ENCODE results near the gene PTGS1. TPM values are rescaled to one million over a fixed set of nuclear protein-coding genes. Genes with fewer than 3 reads are reported as not detected.
"Not testable (repeated sequence)": the region's sequence is repeated elsewhere in the genome, so short reads cannot be mapped to it uniquely, and the experiment has no call there.

Gene PTGS1
- total and polyA plus RNA-seq, 4 donors: 3.1 to 20.3 (median 8.1) TPM

- no peaks in the 10 kb centered on the region for H3K4me1 ChIP-seq (ENCODE audit: control insufficient read depth in 1 of 2, insufficient read depth in 2 of 2, low read length in 2 of 2)
- no peak overlapping the region for H3K27ac ChIP-seq (ENCODE audit: low read depth in 1 of 2, low read length in 2 of 2)
- no peak for ATAC-seq (ENCODE audit: low FRiP score)
- H3K36me3 ChIP-seq (ENCODE audit: control insufficient read depth in 1 of 2, insufficient read depth in 2 of 2, low read length in 1 of 2): no peaks in the 10 kb centered on the region
- intact Hi-C loops (cut with DNase I): no loop called here
- H3K4me3 ChIP-seq (ENCODE audit: low read length in 2 of 2): no peak overlapping the region
- H3K9me3 ChIP-seq (ENCODE audit: control insufficient read depth, low read length): peaks cover 1% of the 10 kb centered on the region
- no peak for DNase-seq
- 86 to 90% methylated on average over 2 of the region's 2 CpGs for WGBS, 2 donors
- H3K27me3 ChIP-seq (ENCODE audit: control insufficient read depth in 1 of 2, insufficient read depth in 2 of 2, low read length in 1 of 2): no peaks in the 10 kb centered on the region
These were observed 25.9 kb downstream of the PTGS1 start for GRCh38 chr9:122396614-122397148.

- 96 to 100% methylated on average over 2 of the region's 2 CpGs for WGBS, 2 donors
- Histone ChIP-seq H3K4me1 (ENCODE audit: control insufficient read depth in 1 of 2, insufficient read depth in 2 of 2, low read length in 2 of 2) (no peaks in the 10 kb centered on the region), H3K9me3 (ENCODE audit: control insufficient read depth, low read length) (peaks cover 1% of the 10 kb centered on the region), H3K27me3 (ENCODE audit: control insufficient read depth in 1 of 2, insufficient read depth in 2 of 2, low read length in 1 of 2) (no peaks in the 10 kb centered on the region), H3K27ac (ENCODE audit: low read depth in 1 of 2, low read length in 2 of 2) (no peak overlapping the region), H3K4me3 (ENCODE audit: low read length in 2 of 2) (no peak overlapping the region), H3K36me3 (ENCODE audit: control insufficient read depth in 1 of 2, insufficient read depth in 2 of 2, low read length in 1 of 2) (no peaks in the 10 kb centered on the region)
- intact Hi-C loops (cut with DNase I): no loop called here
- ATAC-seq (ENCODE audit: low FRiP score) (no peak), DNase-seq (no peak)
These were observed 26.9 kb downstream of the PTGS1 start for GRCh38 chr9:122397749-122398148.

GRCh38 chr9:122398371-122398924 lies 27.6 kb downstream of the PTGS1 start:
- ATAC-seq (ENCODE audit: low FRiP score) (no peak), DNase-seq (no peak)
- intact Hi-C loops (cut with DNase I): no loop called here
- Histone ChIP-seq H3K4me3 (ENCODE audit: low read length in 2 of 2) (no peak overlapping the region), H3K9me3 (ENCODE audit: control insufficient read depth, low read length) (peaks cover 1% of the 10 kb centered on the region), H3K27me3 (ENCODE audit: control insufficient read depth in 1 of 2, insufficient read depth in 2 of 2, low read length in 1 of 2) (no peaks in the 10 kb centered on the region), H3K27ac (ENCODE audit: low read depth in 1 of 2, low read length in 2 of 2) (no peak overlapping the region), H3K36me3 (ENCODE audit: control insufficient read depth in 1 of 2, insufficient read depth in 2 of 2, low read length in 1 of 2) (no peaks in the 10 kb centered on the region), H3K4me1 (ENCODE audit: control insufficient read depth in 1 of 2, insufficient read depth in 2 of 2, low read length in 2 of 2) (no peaks in the 10 kb centered on the region)
- WGBS, 2 donors: 84 to 87% methylated on average over 3 of the region's 3 CpGs

- Histone ChIP-seq H3K9me3 (ENCODE audit: control insufficient read depth, low read length) (peaks cover 1% of the 10 kb centered on the region), H3K27ac (ENCODE audit: low read depth in 1 of 2, low read length in 2 of 2) (no peak overlapping the region), H3K4me3 (ENCODE audit: low read length in 2 of 2) (no peak overlapping the region), H3K36me3 (ENCODE audit: control insufficient read depth in 1 of 2, insufficient read depth in 2 of 2, low read length in 1 of 2) (no peaks in the 10 kb centered on the region), H3K4me1 (ENCODE audit: control insufficient read depth in 1 of 2, insufficient read depth in 2 of 2, low read length in 2 of 2) (no peaks in the 10 kb centered on the region), H3K27me3 (ENCODE audit: control insufficient read depth in 1 of 2, insufficient read depth in 2 of 2, low read length in 1 of 2) (no peaks in the 10 kb centered on the region)
- DNase-seq (no peak), ATAC-seq (ENCODE audit: low FRiP score) (no peak)
- 87 to 90% methylated on average over 8 of the region's 8 CpGs for WGBS, 2 donors
- intact Hi-C loops (cut with DNase I): no loop called here
These were observed 31.1 kb downstream of the PTGS1 start for GRCh38 chr9:122401896-122402295.

GRCh38 chr9:122402403-122402871 lies 31.6 kb downstream of the PTGS1 start:
- DNase-seq: no peak
- 18 to 21% methylated on average over 3 of the region's 3 CpGs for WGBS, 2 donors
- no peaks in the 10 kb centered on the region for H3K4me1 ChIP-seq (ENCODE audit: control insufficient read depth in 1 of 2, insufficient read depth in 2 of 2, low read length in 2 of 2)
- peaks cover 1% of the 10 kb centered on the region for H3K9me3 ChIP-seq (ENCODE audit: control insufficient read depth, low read length)
- ATAC-seq (ENCODE audit: low FRiP score): peak; percentile 11
- H3K36me3 ChIP-seq (ENCODE audit: control insufficient read depth in 1 of 2, insufficient read depth in 2 of 2, low read length in 1 of 2): no peaks in the 10 kb centered on the region
- H3K27me3 ChIP-seq (ENCODE audit: control insufficient read depth in 1 of 2, insufficient read depth in 2 of 2, low read length in 1 of 2): no peaks in the 10 kb centered on the region
- intact Hi-C loops (cut with DNase I): no loop called here
- no peak overlapping the region for H3K4me3 ChIP-seq (ENCODE audit: low read length in 2 of 2)
- H3K27ac ChIP-seq (ENCODE audit: low read depth in 1 of 2, low read length in 2 of 2): no peak overlapping the region

- intact Hi-C loops (cut with DNase I): no loop called here
- H3K4me1 ChIP-seq (ENCODE audit: control insufficient read depth in 1 of 2, insufficient read depth in 2 of 2, low read length in 2 of 2): no peaks in the 10 kb centered on the region
- no peaks in the 10 kb centered on the region for H3K27me3 ChIP-seq (ENCODE audit: control insufficient read depth in 1 of 2, insufficient read depth in 2 of 2, low read length in 1 of 2)
- 84 to 89% methylated on average over 3 of the region's 3 CpGs for WGBS, 2 donors
- no peaks in the 10 kb centered on the region for H3K36me3 ChIP-seq (ENCODE audit: control insufficient read depth in 1 of 2, insufficient read depth in 2 of 2, low read length in 1 of 2)
- no peak for DNase-seq
- no peak overlapping the region for H3K27ac ChIP-seq (ENCODE audit: low read depth in 1 of 2, low read length in 2 of 2)
- ATAC-seq (ENCODE audit: low FRiP score): no peak
- H3K4me3 ChIP-seq (ENCODE audit: low read length in 2 of 2): no peak overlapping the region
- peaks cover 1% of the 10 kb centered on the region for H3K9me3 ChIP-seq (ENCODE audit: control insufficient read depth, low read length)
These were observed 32.0 kb downstream of the PTGS1 start for GRCh38 chr9:122402874-122403273.

- no peak overlapping the region for H3K4me3 ChIP-seq (ENCODE audit: low read length in 2 of 2)
- DNase-seq: no peak
- no peaks in the 10 kb centered on the region for H3K27me3 ChIP-seq (ENCODE audit: control insufficient read depth in 1 of 2, insufficient read depth in 2 of 2, low read length in 1 of 2)
- H3K4me1 ChIP-seq (ENCODE audit: control insufficient read depth in 1 of 2, insufficient read depth in 2 of 2, low read length in 2 of 2): no peaks in the 10 kb centered on the region
- no peaks in the 10 kb centered on the region for H3K36me3 ChIP-seq (ENCODE audit: control insufficient read depth in 1 of 2, insufficient read depth in 2 of 2, low read length in 1 of 2)
- ATAC-seq (ENCODE audit: low FRiP score): no peak
- peaks cover 1% of the 10 kb centered on the region for H3K9me3 ChIP-seq (ENCODE audit: control insufficient read depth, low read length)
- H3K27ac ChIP-seq (ENCODE audit: low read depth in 1 of 2, low read length in 2 of 2): no peak overlapping the region
- intact Hi-C loops (cut with DNase I): no loop called here
- 62 to 68% methylated on average over 6 of the region's 6 CpGs for WGBS, 2 donors
These were observed 32.7 kb downstream of the PTGS1 start for GRCh38 chr9:122403381-122404000.

- H3K4me3 ChIP-seq (ENCODE audit: low read length in 2 of 2); H3K9me3 ChIP-seq (ENCODE audit: control insufficient read depth, low read length); H3K4me1 ChIP-seq (ENCODE audit: control insufficient read depth in 1 of 2, insufficient read depth in 2 of 2, low read length in 2 of 2); DNase-seq; intact Hi-C loops (cut with DNase I); ATAC-seq (ENCODE audit: low FRiP score); H3K27ac ChIP-seq (ENCODE audit: low read depth in 1 of 2, low read length in 2 of 2); H3K27me3 ChIP-seq (ENCODE audit: control insufficient read depth in 1 of 2, insufficient read depth in 2 of 2, low read length in 1 of 2); H3K36me3 ChIP-seq (ENCODE audit: control insufficient read depth in 1 of 2, insufficient read depth in 2 of 2, low read length in 1 of 2): not testable (repeated sequence)
- WGBS, 2 donors: 89% methylated on average over 15 of the region's 15 CpGs
These were observed 34.7 kb downstream of the PTGS1 start for GRCh38 chr9:122405304-122406069.
